NB4 (cell line): Measurements from ENCODE around the gene POC1A.

Experiments
- POLR2A ChIP-seq: IDR thresholded peaks from 2 replicates; pipeline ENCODE4 v1.6.1; 2011; ENCODE audit warnings: mild to moderate bottlenecking; ENCODE audit not compliant: insufficient read length; ENCODE audit errors: extremely low read depth
- TF ChIP-seq, protein P1 (sequence below): IDR thresholded peaks from one replicate; pipeline ENCODE4 v1.5.1; 2012; ENCODE audit warnings: low read depth, low read length

DNA sequence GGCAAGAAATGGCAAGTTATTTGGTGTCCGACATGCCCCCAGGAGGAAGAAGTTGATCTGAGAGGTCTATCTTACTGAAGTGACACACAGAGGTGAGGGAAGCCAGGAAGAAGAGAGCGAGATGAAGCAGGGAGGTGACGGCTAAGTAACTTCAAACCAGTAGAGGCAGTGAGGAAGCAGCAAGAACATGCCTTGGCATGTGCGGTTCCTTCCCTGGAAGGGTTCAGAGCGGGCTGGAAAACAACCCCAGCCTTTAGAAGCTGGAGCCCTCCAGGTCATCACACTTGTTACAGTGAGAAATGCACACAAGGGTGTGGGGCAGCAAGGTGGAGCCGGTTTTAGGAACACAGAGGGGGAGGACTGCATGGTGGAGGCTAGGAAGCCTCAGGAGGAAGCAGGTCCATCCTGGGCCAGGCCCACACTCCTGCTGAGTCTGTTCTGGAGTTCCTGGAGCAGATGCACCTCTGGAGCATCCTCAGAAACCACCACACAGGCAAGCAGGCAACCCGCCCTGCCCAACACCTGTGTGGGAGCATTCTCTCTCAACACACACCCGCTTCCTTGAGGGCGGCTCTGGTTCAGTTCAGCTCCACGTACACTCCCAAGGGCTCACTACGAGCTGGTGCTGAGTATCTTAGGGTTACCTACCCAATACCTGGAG is 47.1 kb downstream of the POC1A start:
- TF ChIP-seq POLR2A: no peak
- TF ChIP-seq, protein P1, sequence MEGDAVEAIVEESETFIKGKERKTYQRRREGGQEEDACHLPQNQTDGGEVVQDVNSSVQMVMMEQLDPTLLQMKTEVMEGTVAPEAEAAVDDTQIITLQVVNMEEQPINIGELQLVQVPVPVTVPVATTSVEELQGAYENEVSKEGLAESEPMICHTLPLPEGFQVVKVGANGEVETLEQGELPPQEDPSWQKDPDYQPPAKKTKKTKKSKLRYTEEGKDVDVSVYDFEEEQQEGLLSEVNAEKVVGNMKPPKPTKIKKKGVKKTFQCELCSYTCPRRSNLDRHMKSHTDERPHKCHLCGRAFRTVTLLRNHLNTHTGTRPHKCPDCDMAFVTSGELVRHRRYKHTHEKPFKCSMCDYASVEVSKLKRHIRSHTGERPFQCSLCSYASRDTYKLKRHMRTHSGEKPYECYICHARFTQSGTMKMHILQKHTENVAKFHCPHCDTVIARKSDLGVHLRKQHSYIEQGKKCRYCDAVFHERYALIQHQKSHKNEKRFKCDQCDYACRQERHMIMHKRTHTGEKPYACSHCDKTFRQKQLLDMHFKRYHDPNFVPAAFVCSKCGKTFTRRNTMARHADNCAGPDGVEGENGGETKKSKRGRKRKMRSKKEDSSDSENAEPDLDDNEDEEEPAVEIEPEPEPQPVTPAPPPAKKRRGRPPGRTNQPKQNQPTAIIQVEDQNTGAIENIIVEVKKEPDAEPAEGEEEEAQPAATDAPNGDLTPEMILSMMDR: no peak
